PFSK-1 (cell line): ENCODE measurements around the gene CUL9.

ENCODE experiments used
- FOXP2 ChIP-seq: optimal IDR thresholded peaks from 2 replicates; pipeline ENCODE3; 2011; ENCODE audit warnings: borderline replicate concordance, control low read depth, inconsistent platforms; ENCODE audit not compliant: insufficient read depth; ENCODE audit errors: extremely low read length, extremely low read depth
- POLR2AphosphoS5 ChIP-seq: IDR thresholded peaks from 2 replicates; pipeline ENCODE4 v1.6.1; 2012; ENCODE audit warnings: low read depth, mild to moderate bottlenecking, control low read depth, low read length, moderate library complexity
- REST ChIP-seq, 2 experiments: IDR thresholded peaks; 2 replicates each; pipeline versions ENCODE4 v1.6.1 to v1.8.0; 2011 to 2012; ENCODE audit warnings: low read depth in 2 of 2, low read length in 2 of 2, control low read depth in 1 of 2, inconsistent platforms in 1 of 2, mild to moderate bottlenecking in 1 of 2, moderate library complexity in 1 of 2; ENCODE audit not compliant: insufficient read depth in 1 of 2
- SIN3A ChIP-seq: IDR thresholded peaks from 2 replicates; pipeline ENCODE4 v1.6.1; 2012; ENCODE audit warnings: mild to moderate bottlenecking, low read length, moderate library complexity, borderline replicate concordance; ENCODE audit not compliant: insufficient read depth
- TAF1 ChIP-seq: IDR thresholded peaks from 2 replicates; pipeline ENCODE4 v1.6.1; 2012; ENCODE audit warnings: low read length, control low read depth, borderline replicate concordance; ENCODE audit not compliant: insufficient read depth

CUL9 gene

GRCh38 chr6:43178951-43179830 lies 2.8 kb upstream of the CUL9 start:
- no peak for TF ChIP-seq SIN3A
- TF ChIP-seq TAF1: no peak
- TF ChIP-seq REST (IDR thresholded peaks at IDR 0.05; ENCODE audit: insufficient read depth in 1 of 2, low read depth in 2 of 2, low read length in 2 of 2): no peak
- TF ChIP-seq FOXP2: no peak
- no peak for TF ChIP-seq POLR2AphosphoS5

GRCh38 chr6:43180058-43180457 lies 1.9 kb upstream of the CUL9 start:
- TF ChIP-seq SIN3A: no peak
- no peak for TF ChIP-seq POLR2AphosphoS5
- TF ChIP-seq FOXP2: no peak
- no peak for TF ChIP-seq TAF1
- TF ChIP-seq REST (IDR thresholded peaks at IDR 0.05; ENCODE audit: insufficient read depth in 1 of 2, low read depth in 2 of 2, low read length in 2 of 2): no peak

- TF ChIP-seq REST (IDR thresholded peaks at IDR 0.05; ENCODE audit: insufficient read depth in 1 of 2, low read depth in 2 of 2, low read length in 2 of 2): no peak
- no peak for TF ChIP-seq FOXP2
- no peak for TF ChIP-seq TAF1
- no peak for TF ChIP-seq POLR2AphosphoS5
- TF ChIP-seq SIN3A: no peak
These were observed 1.0 kb upstream of the CUL9 start for GRCh38 chr6:43180985-43181384.

- TF ChIP-seq REST (IDR thresholded peaks at IDR 0.05; ENCODE audit: insufficient read depth in 1 of 2, low read depth in 2 of 2, low read length in 2 of 2) (no peak; a peak in 1 of 4 replicates), FOXP2 (no peak), TAF1 (peak; percentile 52; the same call in 1 of the 2 replicates), SIN3A (no peak), POLR2AphosphoS5 (no peak)
These were observed 415 bp upstream of the CUL9 start for GRCh38 chr6:43181621-43181941.
